HG03064 (cell line): Measurements from ENCODE around the gene SLC31A1.
"Not testable (repeated sequence)": the region's sequence is repeated elsewhere in the genome, so short reads cannot be mapped to it uniquely, and the experiment has no call there.

Experiments
- ATAC-seq: cut with Tn5 transposase; IDR thresholded peaks from one replicate; pipeline ENCODE4 v1.9.1; 2021; ENCODE audit warnings: low read depth; ENCODE audit not compliant: unreplicated experiment

SLC31A1 gene

DNA sequence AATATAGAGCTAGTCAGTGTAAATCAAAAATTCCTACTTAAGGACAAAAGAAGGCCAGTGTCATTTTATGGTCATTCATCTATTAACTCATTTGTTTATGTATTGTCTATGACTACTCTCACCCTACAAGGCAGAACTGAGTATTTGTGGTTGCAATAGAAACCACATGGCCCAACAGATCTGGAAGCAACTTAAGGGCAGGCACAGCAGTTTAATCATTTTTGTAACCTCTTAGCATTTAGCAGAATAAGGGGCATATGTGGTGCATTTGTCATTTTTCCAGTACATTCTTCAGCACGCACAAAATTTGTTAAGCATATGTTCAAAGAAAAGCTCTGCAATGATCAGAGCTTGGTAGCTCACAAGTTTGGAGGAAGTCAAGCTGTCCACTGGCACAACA lies 1.4 kb upstream of the SLC31A1 start:
- ATAC-seq = peak; percentile 48

DNA sequence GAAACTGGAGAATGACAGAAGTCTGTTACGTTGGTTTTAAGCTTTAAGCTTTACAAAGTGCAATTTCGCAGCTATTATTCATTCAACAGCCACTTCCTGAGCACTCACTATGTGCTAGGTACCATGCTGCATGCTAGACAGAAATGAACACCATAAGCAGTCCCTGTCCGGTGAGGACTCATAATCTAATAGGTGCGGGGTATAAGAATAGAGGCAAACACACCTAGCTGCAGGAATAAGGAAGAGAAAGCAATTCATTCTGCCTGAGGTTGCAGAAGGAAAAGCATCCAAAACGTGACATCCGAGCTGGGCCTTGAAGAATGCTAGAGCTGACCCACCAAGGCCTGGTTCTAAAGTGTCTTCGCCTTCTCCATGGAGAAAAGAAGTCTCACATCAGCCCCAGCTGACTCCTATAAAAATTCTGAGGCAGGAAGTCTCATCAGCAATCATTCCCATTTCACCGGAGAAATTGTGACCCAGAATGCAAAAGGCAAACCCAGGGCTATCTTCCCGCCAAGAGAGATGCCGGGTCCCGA lies 809 bp upstream of the SLC31A1 start:
- ATAC-seq = peak; percentile 17

DNA sequence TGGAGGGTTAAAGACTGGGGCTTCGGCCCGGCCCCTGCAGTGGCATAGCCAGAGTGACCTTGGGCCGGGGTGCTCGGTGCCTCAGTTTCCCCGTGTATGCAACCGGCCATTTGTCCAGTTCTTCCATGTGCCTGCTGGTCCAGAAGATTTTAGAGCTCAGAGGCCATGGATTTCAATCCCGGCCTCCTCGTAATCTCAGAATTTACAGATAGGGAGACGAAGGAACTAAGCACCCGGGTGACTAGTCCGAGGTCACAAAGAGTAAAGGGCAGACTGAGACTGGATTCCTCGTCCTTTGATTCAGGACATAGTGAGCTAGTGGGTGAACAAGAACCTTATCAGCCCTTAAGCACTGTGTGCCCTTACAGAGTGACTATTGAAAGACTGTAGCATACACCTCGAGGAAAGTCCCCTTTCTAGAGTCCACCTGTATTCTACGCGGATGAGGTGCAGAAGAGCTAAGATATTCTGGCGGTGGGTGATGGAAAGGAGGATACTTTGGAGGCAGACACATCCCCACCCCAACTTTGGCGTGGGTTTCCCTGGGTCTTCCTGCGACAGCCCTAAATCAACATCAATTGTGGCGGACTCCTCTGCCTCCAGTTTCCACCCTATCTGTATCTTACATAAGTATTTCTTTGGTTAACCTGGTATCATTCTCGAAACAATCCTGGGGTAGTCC lies 597 bp downstream of the SLC31A1 start:
- ATAC-seq = no peak

DNA sequence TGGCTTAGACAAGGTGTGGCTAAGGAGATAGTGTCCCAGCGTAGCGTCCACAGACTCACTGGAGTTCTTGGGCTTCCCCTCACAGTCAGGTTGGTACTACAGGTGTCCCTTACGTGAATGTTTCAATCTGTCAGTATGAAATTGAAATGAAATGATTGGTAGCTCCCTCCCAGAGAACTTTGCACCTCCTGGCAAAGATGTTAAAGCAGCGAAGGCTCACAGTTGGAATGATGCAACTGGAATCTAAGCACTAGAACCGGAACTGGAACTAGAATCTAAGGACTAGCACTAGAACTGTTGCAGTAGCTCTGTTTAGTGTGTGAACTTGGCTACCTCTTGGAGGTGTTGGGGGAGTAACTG lies 1.1 kb downstream of the SLC31A1 start:
- ATAC-seq = no peak

DNA sequence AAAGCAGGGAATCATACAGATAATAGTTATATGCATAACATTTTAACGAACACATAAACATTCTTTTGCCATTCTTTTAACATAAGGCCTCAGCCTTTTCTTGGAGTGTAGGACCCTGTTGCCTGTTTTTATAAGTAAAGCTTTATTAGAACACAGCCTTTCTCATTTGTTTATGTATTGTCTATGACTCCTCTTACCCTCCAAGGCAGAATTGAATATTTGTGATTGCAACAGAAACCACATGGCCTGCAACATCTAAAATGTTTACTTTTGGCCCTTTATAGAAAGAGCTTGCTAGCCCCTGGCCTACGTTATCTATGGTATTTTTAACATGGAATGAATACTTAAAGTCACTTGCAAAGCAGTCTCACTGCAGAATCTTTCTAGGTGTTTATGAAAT lies 2.6 kb downstream of the SLC31A1 start:
- ATAC-seq = no peak

DNA sequence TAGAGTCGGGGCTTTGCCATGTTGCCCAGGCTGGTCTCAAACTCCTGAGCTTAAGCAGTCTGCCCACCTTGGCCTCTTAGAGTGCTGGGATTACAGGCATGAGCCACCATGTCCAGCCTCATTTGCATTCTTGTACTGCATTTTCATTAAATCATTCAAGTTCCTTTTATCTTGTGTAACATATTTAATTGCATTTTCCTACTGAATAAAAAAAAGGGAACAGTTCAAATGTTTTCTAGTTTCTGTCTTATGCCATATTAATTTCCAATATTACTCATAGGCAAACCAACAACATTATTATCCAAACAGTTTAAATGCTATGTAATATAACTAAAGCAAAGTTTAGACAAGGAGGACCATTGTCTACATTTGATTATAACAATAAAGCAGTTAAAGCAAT lies 6.1 kb downstream of the SLC31A1 start:
- no peak for ATAC-seq

DNA sequence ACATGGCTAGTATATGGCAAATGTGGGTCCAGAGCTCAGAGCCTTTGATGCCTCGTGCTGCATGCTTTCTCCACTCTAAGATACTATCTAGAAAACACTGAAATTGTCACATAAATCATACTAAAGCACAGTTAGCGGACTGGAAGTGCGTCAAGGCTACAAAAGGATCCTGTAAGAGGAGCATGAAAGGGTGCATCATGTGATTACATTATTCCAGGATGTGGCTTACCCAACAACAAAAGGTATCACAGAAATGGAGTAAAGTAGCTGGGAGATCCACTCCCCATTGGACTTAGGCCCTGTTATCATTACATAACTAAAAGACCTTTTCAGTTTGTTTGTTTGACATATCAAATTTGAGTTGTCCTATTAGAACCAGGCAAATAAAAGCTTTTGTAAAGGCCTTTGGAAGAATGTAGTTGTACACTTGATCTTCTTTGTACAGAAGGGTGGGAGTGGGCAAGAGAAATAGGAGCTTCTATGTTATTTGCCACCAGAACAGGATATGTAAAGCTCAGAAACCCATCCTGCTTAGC lies 6.9 kb downstream of the SLC31A1 start:
- ATAC-seq = no peak

DNA sequence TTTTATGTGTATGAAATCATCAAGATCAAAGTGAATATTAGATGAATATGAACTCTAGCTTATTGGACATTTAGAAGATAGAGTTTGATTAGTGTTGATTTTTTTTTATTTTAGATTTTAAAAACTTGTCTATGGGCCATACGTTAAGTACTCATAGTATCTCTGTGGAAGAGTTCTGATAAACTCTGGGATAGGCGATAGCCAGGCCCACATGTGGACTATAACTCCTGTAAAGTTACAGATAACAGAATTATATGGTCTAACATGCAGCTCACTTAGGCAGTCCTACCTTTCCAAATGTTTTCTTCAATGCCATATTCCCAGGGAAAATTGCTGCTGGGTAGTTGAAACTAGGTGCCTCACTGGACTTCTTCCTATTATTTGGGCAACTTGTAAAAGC lies 10.4 kb downstream of the SLC31A1 start:
- ATAC-seq = no peak

DNA sequence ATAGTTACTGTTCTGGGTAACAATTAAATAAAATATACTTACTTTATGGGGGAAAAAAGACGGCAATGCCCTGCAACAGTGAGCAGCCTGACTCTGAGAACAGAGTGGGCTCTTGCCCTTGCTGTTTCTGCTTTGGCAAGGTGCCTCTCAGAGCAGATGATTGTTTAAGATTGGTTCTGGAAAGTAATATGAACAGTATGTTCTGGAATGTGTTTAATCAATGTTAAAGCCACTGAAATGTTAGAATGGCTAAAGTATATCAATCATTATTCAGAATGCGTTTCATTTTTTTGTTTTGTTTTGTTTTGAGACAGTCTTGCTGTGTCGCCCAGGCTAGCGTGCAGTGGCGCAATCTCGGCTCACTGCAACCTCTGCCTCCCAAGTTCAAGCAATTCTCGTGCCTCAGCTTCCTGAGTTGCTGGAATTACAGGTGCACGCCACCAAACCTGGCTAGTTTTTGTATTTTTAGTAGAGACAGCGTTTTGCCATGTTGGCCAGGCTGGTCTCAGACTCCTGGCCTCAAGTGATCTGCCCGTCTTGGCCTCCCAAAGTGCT lies 14.4 kb downstream of the SLC31A1 start:
- not testable (repeated sequence) for ATAC-seq

DNA sequence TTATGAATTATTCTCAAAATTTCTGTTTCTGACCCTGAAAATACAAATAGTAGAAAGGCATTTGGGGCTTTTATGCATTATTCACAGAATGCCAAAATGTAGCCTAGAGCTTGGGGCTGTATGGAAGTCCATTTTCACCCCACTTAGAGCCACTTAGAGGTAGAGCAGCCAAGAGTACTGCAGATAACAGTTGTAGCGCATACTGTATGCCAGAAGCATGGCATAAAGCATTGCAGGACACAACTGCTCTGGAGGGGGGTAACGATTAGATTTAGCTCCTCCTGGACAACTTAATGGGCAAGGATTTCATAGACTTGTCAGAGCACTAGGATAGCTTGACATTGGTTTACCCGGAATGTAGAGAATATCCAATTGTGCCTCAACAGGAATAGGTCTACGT lies 15.7 kb downstream of the SLC31A1 start:
- no peak for ATAC-seq

DNA sequence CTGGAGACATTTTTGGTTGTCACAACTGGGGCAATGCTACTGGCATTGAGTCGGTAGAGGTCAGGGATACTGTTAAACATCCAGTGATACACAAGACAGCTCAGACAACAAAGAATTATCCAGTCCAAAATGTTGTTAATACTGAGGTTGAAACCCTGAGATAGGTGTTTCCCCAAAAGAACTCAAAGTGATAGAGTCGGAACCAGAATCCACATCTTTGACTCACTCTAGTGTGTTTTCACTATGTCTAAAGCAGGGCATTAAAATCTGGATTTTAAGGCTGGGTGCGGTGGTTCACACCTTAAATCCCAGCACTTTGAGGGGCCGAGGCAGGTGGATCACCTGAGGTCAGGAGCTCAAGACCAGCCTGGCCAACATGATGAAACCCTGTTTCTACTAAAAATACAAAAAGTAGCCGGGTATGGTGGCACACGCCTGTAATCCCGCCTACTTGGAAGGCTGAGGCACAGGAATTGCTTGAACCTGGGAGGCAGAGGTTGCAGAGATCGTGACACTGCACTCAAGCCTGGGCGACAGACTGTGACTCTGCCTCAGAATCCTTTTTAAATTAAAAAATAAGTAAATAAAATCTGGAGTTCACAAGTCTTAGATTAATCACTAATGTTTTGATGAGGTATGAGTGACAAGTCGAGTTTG lies 17.0 kb downstream of the SLC31A1 start:
- no peak for ATAC-seq

DNA sequence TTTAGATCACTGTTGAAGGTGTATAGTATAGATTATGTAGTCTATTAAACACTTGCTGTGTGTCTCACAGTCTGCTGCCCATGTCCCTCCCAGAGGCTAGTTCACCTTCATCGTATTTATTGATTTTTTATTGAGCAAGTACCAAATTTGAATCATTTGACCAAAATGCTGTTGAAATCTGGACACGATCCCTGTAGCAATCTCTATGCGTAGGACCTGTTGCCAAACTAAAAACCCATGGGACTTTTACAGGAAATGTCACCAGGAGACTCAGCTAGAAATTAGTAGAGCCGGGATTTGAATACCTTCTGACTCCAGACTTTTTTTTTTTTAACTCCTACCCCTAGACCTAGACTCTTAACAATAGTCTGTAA lies 17.5 kb downstream of the SLC31A1 start:
- no peak for ATAC-seq

DNA sequence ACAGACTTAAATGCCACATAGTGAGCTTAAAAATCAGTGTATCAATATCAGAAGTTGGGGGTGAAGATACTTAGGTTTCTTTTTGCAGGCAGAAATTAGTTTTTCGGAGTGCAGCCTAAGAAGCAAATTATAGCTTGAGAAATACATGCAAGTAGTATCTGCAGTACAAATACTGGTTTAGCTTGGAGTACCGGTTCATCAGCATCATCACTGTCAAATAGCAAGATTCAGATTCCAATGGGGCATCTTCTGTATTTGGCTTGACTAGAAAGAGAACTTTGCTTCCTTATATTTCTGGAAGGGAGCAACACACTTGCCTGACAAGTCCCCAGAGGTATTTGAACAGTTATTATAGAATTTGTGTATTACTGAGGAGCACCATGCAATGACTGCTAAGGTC lies 19.8 kb downstream of the SLC31A1 start:
- ATAC-seq = no peak

DNA sequence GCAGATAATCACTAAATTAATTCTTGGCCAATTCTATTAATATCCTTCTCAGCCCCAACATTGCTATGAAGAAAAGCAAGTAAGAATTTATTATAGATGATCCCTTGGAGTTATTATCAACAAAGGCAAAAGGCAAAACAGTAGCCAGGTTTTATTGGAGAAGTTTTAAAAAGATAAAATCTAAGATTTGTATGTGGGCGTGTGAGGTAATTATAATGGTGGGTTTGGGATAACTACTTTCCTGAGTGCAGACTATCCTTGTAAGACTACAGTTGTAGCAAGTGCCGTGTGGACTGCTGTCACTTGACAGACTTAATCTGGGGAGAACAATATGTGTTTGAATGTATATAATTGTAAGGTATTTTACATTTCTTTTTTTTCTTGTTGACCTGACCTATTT lies 23.2 kb downstream of the SLC31A1 start:
- ATAC-seq = no peak

DNA sequence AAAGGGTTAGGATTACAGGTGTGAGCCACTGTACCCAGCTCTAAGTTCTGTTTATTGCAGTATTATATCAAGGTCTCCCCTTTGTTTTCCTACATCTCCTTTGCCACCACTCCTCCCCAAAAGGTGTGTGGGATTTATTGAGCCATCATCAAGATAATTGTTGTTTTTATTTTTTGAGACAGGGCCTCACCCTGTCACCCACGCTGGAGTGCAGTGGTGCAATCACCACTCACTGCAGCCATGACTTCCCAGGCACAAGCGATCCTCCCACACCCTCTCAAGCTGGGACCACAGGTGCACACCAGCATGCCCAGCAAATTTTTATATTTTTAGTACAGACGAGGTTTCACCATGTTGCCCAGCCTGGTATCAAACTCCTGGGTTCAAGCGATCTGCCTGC lies 24.6 kb downstream of the SLC31A1 start:
- no peak for ATAC-seq

DNA sequence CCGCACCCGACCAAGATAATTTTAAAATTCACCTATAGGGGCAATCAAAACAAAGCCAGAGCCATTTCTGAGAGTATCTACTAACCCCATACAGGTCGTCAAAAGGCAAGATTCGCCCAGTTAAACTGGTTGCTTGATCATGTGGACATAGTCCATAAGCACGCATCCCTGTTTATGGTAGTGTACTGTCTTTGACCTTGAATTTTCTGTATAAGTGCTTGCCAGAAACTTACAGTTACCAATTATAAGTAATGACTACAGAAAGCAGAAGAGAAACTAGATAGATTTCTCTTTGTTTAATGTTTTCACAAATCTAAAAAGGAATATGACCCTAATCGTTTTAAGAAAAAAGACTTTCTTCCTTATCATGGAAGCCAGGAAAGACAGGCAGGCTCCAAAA lies 25.6 kb downstream of the SLC31A1 start:
- no peak for ATAC-seq

DNA sequence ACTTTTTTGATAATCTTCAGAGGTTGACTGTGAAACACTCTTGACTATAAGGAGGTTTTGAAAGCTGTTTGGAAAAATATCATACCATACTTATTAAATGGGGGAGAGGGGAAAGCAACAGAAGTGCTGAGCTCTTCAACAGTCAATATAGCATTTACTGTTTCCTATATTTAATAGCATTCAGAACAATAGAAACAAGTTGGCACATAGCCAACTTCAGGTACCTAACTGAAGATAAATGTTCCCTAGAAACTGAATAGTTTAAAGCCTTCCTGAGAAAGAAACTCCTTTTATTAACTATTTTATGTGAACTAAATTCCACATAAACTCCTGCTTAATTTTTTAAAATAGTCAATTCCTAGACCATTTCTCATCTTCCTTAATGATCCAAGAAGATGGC lies 26.3 kb downstream of the SLC31A1 start:
- ATAC-seq = no peak

DNA sequence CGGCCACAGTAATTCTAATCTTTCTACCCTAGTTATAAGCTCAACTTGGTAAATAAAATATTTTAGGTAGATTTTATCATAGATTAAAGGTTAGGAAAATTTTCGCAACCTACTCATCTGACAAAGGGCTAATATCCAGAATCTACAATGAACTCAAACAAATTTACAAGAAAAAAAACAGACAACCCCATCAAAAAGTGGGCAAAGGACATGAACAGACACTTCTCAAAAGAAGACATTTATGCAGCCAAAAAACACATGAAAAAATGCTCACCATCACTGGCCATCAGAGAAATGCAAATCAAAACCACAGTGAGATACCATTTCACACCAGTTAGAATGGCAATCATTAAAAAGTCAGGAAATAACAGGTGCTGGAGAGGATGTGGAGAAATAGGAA lies 28.3 kb downstream of the SLC31A1 start:
- ATAC-seq = not testable (repeated sequence)

DNA sequence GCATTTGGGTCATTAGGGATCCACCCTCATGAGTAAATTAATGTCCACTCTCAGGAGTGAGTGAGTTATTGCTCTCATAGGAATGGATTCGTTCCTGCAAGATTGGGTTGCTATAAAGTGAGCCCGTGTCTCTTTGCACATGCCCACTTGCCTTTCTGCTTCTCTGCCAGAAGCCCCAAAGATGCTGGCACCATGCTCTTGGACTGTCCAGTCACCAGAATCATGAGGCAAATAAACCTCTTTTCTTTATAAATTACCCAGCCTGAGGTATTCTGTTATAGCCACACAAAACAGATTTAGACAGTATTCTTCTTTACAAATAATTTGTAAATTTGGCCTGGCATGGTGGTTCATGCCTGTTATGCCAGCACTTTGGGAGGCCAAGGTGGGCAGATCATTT lies 29.5 kb downstream of the SLC31A1 start:
- no peak for ATAC-seq

DNA sequence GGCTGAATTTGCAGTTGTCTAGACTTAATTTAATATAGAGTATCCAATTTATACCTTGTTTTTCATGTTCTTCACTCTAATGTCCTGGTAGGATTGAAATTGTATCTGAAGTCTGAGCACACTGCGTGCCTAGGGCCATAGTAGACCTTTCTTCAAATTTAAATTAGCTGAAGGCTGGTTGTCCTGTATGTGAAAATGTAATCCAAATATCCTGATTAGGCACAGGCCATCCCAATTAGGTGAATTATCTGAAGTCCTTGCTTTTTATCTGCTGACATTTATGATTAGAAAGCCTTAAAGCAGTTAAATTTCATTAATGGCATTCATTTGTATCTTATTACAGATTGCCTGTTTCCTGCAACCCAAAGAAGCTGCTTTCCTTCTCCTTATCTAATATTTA lies 33.6 kb downstream of the SLC31A1 start:
- no peak for ATAC-seq

DNA sequence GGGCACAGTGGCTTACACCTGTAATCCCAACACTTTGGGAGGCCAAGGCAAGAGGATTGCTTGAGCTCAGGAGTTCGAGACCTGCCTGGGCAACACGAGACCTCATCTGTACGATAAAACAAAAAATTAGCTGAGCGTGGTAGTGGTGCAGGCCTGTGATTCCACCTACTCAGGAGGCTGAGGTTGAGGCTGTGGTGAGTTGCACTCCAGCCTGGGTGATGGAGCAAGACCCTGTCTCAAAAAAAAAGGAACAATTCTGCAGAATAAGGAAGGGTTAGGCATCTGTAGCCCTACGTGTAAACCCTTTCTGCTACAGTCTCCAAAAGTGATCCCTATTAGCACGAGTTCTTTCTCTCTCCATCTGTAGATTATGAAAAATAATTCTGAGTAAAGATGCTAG lies 34.1 kb downstream of the SLC31A1 start:
- no peak for ATAC-seq

DNA sequence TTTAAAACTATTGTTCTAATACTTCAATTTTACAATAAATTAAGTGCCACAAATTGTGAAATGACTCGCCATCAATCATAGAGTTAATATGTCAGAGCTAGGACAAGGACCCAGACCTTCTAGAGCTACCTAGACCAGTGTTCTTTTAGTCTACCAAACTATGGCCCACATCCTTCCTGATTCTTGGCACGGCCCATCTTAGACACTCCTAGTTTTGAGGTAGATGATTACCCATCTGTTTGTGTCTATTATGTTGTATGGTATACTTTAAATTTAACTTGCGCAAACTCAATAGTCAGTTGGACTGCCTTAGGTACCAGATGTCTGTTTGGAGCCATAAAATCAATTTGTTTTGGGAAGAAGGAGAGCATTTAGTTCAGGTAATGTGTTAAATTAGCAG lies 36.5 kb downstream of the SLC31A1 start:
- no peak for ATAC-seq
